K562 (cell line): ENCODE results near the gene TPD52L2. TPM values are rescaled to one million over a fixed set of nuclear protein-coding genes. Genes with fewer than 3 reads are reported as not detected.

Experiments used
- ATAC-seq: fragments of 200-7000 bp; cut with Tn5 transposase; 3 replicates; pipeline ENCODE4 v1.9.1; 2020; ENCODE audit warnings: moderate library complexity
- BruUV-seq: library from RNA; stranded (reverse); fragments of 400-500 nt; replicated peaks from 2 replicates; lab custom pipeline; 2021; lab: Mats Ljungman, UMichigan
- CTCF ChIA-PET: fragments of 300-600 bp; formaldehyde crosslinking; extraction: SDS; loops from one replicate; lab custom pipeline; 2021; ENCODE audit warnings: low intra/inter-chr PET ratio; lab: Yijun Ruan, JAX
- POLR2A ChIA-PET: fragments of 300-600, 350-650 bp; sonication (Branson Sonifier 250); formaldehyde crosslinking; extraction: SDS; loops from one replicate; lab custom pipeline; 2021; ENCODE audit warnings: antibody characterized with exemption, inconsistent platforms; lab: Yijun Ruan, JAX
- DNase-seq, 4 experiments: peaks; one replicate each; pipeline versions ENCODE4 v3.0.0 to v3.0.0-alpha.2; 2011 to 2018; ENCODE audit warnings: low spot score in 3 of 4, mixed read lengths in 3 of 4; ENCODE audit errors: extremely low read depth in 1 of 4
- FAIRE-seq: peaks from 2 replicates; lab custom pipeline; 2011; peaks lifted over from hg19 to GRCh38; lab: Jason Lieb, UNC
- H2AFZ ChIP-seq: 2 replicates; pipeline ENCODE4 v1.6.0; 2011; ENCODE audit warnings: low read depth, low read length, control low read depth, inconsistent platforms
- H3K27ac ChIP-seq: fragments of 200-600 bp; 3 replicates; pipeline ENCODE4 v1.8.0; 2011; ENCODE audit warnings: low read depth, mild to moderate bottlenecking, control low read depth, inconsistent platforms, low read length, moderate library complexity, mixed read lengths; ENCODE audit errors: extremely low read depth
- H3K27me3 ChIP-seq, 2 experiments: fragments of 300-600 bp in 1 of 2; 2 replicates in 1 of 2; 3 replicates in 1 of 2; pipeline versions ENCODE4 v1.6.0 to v1.8.0; 2011; ENCODE audit warnings: inconsistent platforms in 2 of 2, low read length in 2 of 2, mild to moderate bottlenecking in 1 of 2, mixed read lengths in 1 of 2, moderate library complexity in 1 of 2; ENCODE audit not compliant: control insufficient read depth in 2 of 2, insufficient read depth in 2 of 2
- H3K36me3 ChIP-seq: fragments of 300-600 bp; 3 replicates; pipeline ENCODE4 v1.8.0; 2011; ENCODE audit warnings: mild to moderate bottlenecking, low read length, inconsistent platforms; ENCODE audit not compliant: control insufficient read depth, insufficient read depth
- H3K4me1 ChIP-seq, 2 experiments: fragments of 200-600 bp in 1 of 2; replicated peaks in 1 of 2; 2 replicates in 1 of 2; 3 replicates in 1 of 2; pipeline versions ENCODE4 v1.5.1 to v1.8.0; 2011; ENCODE audit warnings: inconsistent platforms in 2 of 2, low read length in 2 of 2, mild to moderate bottlenecking in 1 of 2, mixed read lengths in 1 of 2, moderate library complexity in 1 of 2; ENCODE audit not compliant: control insufficient read depth in 2 of 2, insufficient read depth in 2 of 2
- H3K4me2 ChIP-seq: 2 replicates; pipeline ENCODE4 v1.6.1; 2011; ENCODE audit warnings: low read length, control low read depth, inconsistent platforms, mixed read lengths; ENCODE audit not compliant: insufficient read depth
- H3K4me3 ChIP-seq: fragments of 200-600 bp; sonication (generic), shearing (Covaris generic); 2 replicates; pipeline ENCODE4 v1.5.1; 2016; ENCODE audit warnings: control low read depth, inconsistent platforms
- H3K79me2 ChIP-seq: fragments of 200-600 bp; 3 replicates; pipeline ENCODE4 v1.8.0; 2011; ENCODE audit warnings: low read length, inconsistent platforms; ENCODE audit not compliant: control insufficient read depth, insufficient read depth
- H3K9ac ChIP-seq, 2 experiments: 2 replicates each; pipeline versions ENCODE4 v1.6.0 to v1.6.1; 2011; ENCODE audit warnings: low read depth in 2 of 2, low read length in 2 of 2, control low read depth in 1 of 2, inconsistent platforms in 1 of 2, mild to moderate bottlenecking in 1 of 2, mixed read lengths in 1 of 2; ENCODE audit not compliant: insufficient read depth in 1 of 2
- H3K9me1 ChIP-seq: one replicate; pipeline ENCODE4 v1.6.0; 2011; ENCODE audit warnings: inconsistent platforms, mild to moderate bottlenecking, low read length, moderate library complexity; ENCODE audit not compliant: control insufficient read depth, insufficient read depth
- H3K9me3 ChIP-seq: replicated peaks from 2 replicates; pipeline ENCODE4 v1.5.1; 2011; ENCODE audit warnings: low read depth, low read length, inconsistent platforms; ENCODE audit not compliant: control insufficient read depth, insufficient read depth
- H4K20me1 ChIP-seq: replicated peaks from 2 replicates; pipeline ENCODE4 v1.6.1; 2011; ENCODE audit warnings: low read length, inconsistent platforms, mixed read lengths; ENCODE audit not compliant: control insufficient read depth, insufficient read depth
- ARID3B ChIP-seq: fragments of 250-450 bp; sonication (Bioruptor Pico); IDR thresholded peaks from 2 replicates; pipeline ENCODE4 v1.4.0; 2020; ENCODE audit warnings: borderline replicate concordance
- BHLHE40 ChIP-seq: IDR thresholded peaks from 2 replicates; pipeline ENCODE4 v1.6.1; 2011; ENCODE audit warnings: low read length, improper control_type of control experiment
- CEBPB ChIP-seq: fragments of 450-650 bp; IDR thresholded peaks from 2 replicates; pipeline ENCODE4 v1.6.1; 2016; ENCODE audit warnings: missing genetic modification characterization, missing compliant biosample characterization
- GTF2F1 ChIP-seq: IDR thresholded peaks from 2 replicates; pipeline ENCODE4 v1.6.1; 2011; ENCODE audit warnings: low read depth, low read length, improper control_type of control experiment
- MCM7 ChIP-seq, 2 experiments: fragments of 450-650 bp; IDR thresholded peaks; 2 replicates each; pipeline ENCODE4 v1.6.1; 2016 to 2018
- MTF1 ChIP-seq: fragments of 250-450 bp; sonication (Bioruptor Pico); IDR thresholded peaks from 2 replicates; pipeline ENCODE4 v1.9.0; 2021; ENCODE audit warnings: moderate library complexity, mild to moderate bottlenecking, inconsistent platforms, borderline replicate concordance
- SIN3B ChIP-seq: fragments of 450-650 bp; IDR thresholded peaks from 2 replicates; pipeline ENCODE4 v1.6.1; 2017; ENCODE audit warnings: low read depth, mild to moderate bottlenecking, moderate library complexity
- SRSF7 ChIP-seq: fragments of 200-400 bp; formaldehyde crosslinking; optimal IDR thresholded peaks from 2 replicates; pipeline ENCODE3; 2017; ENCODE audit warnings: mild to moderate bottlenecking, low read depth, low read length
- WHSC1 ChIP-seq: IDR thresholded peaks from one replicate; pipeline ENCODE4 v1.6.1; 2012; ENCODE audit warnings: low read length, control low read depth, inconsistent platforms
- WGBS: fragments of 100-300 bp; shearing (Covaris generic); methylation state at CpG from one replicate; pipeline ENCODE4 v1.1.6; 2016; ENCODE audit warnings: low coverage, mixed read lengths; ENCODE audit not compliant: insufficient coverage; ENCODE audit errors: missing lambda C conversion rate; 5-methylcytosine and 5-hydroxymethylcytosine counted together
- in situ Hi-C: fragments of 300-500 bp; cut with MboI; formaldehyde crosslinking; loops from 4 replicates; pipeline ENCODE4 v1.15.0; 2018; ENCODE audit warnings: inconsistent platforms, mixed read lengths
- intact Hi-C: fragments of 100-400 bp; cut with micrococcal nuclease; formaldehyde crosslinking; loops from 2 replicates; pipeline ENCODE4 v1.14.2; 2022
- polyA plus RNA-seq, 8 experiments: library from polyadenylated mRNA; depleted of rRNA in 4 of 8; stranded (reverse) in 5 of 8; unstranded in 3 of 8; fragments of >200 nt; fragmentation: Nextera tagmentation in 2 of 8; fragmentation: Illumina TruSeq in 1 of 8; extraction: Ambion mirVana in 2 of 8; extraction: Trizol in 1 of 8; gene quantifications; 2 replicates each; pipeline versions ENCODE4 v1.2.1 to v1.2.3, GENCODE V29; 2011 to 2014; ENCODE audit warnings: inconsistent platforms in 1 of 8, missing spikeins in 1 of 8
- total RNA-seq, 7 experiments: library from RNA; depleted of rRNA in 6 of 7; stranded (reverse); fragments of >200 nt in 6 of 7; fragmentation: Illumina TruSeq in 2 of 7; extraction: Trizol in 2 of 7; gene quantifications; 2 replicates each; pipeline versions ENCODE4 v1.2.1 to v1.2.3, GENCODE V29; 2011 to 2021; ENCODE audit warnings: low replicate concordance in 1 of 7
- TF ChIP-seq, protein P1 (sequence below): fragments of 250-450 bp; sonication (Bioruptor Pico); IDR thresholded peaks from 2 replicates; pipeline ENCODE4 v1.8.0; 2022; ENCODE audit warnings: inconsistent platforms, mild to moderate bottlenecking, moderate library complexity, borderline replicate concordance

TPD52L2 gene
- total and polyA plus RNA-seq, 9 of the 15 experiments (the other 6 are each of a cell fraction or from before 2014, with no cell fraction given) = 1.9 to 117 (median 74.6) TPM

DNA sequence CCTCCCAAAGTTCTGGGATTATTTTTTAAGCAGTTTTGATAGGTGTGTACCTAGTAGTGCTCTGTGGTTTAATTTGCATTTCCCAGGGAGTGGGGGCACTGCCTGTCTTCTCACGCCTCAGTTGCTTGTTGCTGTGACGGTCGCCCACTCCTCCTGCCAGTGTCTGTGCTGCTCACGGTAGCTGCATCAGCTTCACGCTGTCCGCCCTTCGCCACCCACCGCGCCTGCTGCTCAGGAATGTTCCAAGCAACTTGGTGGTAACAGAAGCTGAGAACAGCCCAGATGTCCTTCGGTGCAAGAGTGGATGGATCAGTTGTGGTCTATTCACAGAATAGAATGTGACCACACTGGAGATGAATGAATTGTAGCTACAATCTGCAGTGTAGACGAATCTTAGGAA is 52.7 kb downstream of the TPD52L2 start:
- TF ChIP-seq ARID3B (CRISPR knock-in tag) = no peak
- TF ChIP-seq WHSC1 = no peak
- FAIRE-seq (no peak), DNase-seq (no peak), ATAC-seq (no peak)
- H3K4me2 ChIP-seq = no peak overlapping the region
- H3K4me1 ChIP-seq = peaks cover 0 to 7% of the 10 kb centered on the region in 2 experiments; a peak in 2 of 5 replicates
- no peaks in the 10 kb centered on the region for H3K9me1 ChIP-seq
- H3K9me3 ChIP-seq = peaks cover 5% of the 10 kb centered on the region; the same call in 1 of the 2 replicates
- H3K36me3 ChIP-seq = peaks cover 36% of the 10 kb centered on the region; the same call in 2 of the 3 replicates
- H4K20me1 ChIP-seq = 0 out of 2 replicates have a peak, but pooled peaks cover 4% of the 10 kb centered on the region
- peak overlapping the region in 1 of 2 experiments; percentile 7; a peak in 2 of 4 replicates for H3K9ac ChIP-seq
- H3K79me2 ChIP-seq = peaks cover 58% of the 10 kb centered on the region
- intact Hi-C loops (no loop called here), in situ Hi-C loops (no loop called here)
- ChIA-PET CTCF (no interaction called here), POLR2A (interaction anchor here (1.0 to 1.5 kb wide), 2 partner anchors 10 to 16 kb away, joined by 3 to 4 read pairs; no protein-coding TSS in a partner anchor)
- H3K4me3 ChIP-seq = no peak overlapping the region
- H2AFZ ChIP-seq = no peak overlapping the region
- H3K27me3 ChIP-seq = no peaks in the 10 kb centered on the region
- no peak overlapping the region for H3K27ac ChIP-seq
- WGBS = 97% methylated on average over 10 of the region's 11 CpGs
- no TSS peak for BruUV-seq

- H3K4me3 ChIP-seq = no peak overlapping the region
- no peak for FAIRE-seq
- no peak for TF ChIP-seq MCM7 (IDR thresholded peaks at IDR 0.05)
- no peak for TF ChIP-seq GTF2F1
- TF ChIP-seq SRSF7 = no peak
- TF ChIP-seq, protein P1, sequence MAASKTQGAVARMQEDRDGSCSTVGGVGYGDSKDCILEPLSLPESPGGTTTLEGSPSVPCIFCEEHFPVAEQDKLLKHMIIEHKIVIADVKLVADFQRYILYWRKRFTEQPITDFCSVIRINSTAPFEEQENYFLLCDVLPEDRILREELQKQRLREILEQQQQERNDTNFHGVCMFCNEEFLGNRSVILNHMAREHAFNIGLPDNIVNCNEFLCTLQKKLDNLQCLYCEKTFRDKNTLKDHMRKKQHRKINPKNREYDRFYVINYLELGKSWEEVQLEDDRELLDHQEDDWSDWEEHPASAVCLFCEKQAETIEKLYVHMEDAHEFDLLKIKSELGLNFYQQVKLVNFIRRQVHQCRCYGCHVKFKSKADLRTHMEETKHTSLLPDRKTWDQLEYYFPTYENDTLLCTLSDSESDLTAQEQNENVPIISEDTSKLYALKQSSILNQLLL (CRISPR knock-in tag) = no peak
- no peak for TF ChIP-seq BHLHE40
- no peak for TF ChIP-seq ARID3B (CRISPR knock-in tag)
- no peak for TF ChIP-seq MTF1 (CRISPR knock-in tag)
- TF ChIP-seq SIN3B = no peak
- no peak for TF ChIP-seq CEBPB (tag)
Measured at GRCh38 chr20:63919130-63919529, 54.1 kb downstream of the TPD52L2 start.

More at GRCh38 chr20:63919130-63919529, 54.1 kb downstream of the TPD52L2 start:
- Histone ChIP-seq H3K4me2 (no peak overlapping the region), H3K36me3 (peaks cover 37% of the 10 kb centered on the region; the same call in 2 of the 3 replicates), H3K9me3 (peaks cover 5% of the 10 kb centered on the region; the same call in 1 of the 2 replicates), H3K79me2 (peaks cover 52% of the 10 kb centered on the region), H3K4me1 (peaks cover 0 to 7% of the 10 kb centered on the region in 2 experiments; a peak in 2 of 5 replicates), H3K9me1 (no peaks in the 10 kb centered on the region), H2AFZ (no peak overlapping the region), H3K27me3 (no peaks in the 10 kb centered on the region), H3K9ac (no peak overlapping the region), H3K27ac (no peak overlapping the region), H4K20me1 (0 out of 2 replicates have a peak, but pooled peaks cover 4% of the 10 kb centered on the region)
- DNase-seq (no peak), ATAC-seq (no peak)
- ChIA-PET CTCF (interaction anchor here (0.6 kb wide), 1 partner anchor 206 kb away, joined by 3 read pairs; no protein-coding TSS in a partner anchor), POLR2A (no interaction called here)
- intact Hi-C loops = no loop called here
- in situ Hi-C loops = no loop called here
- 98% methylated on average over 16 of the region's 19 CpGs for WGBS
- BruUV-seq = no TSS peak
